SK-N-SH treated with all-trans-retinoic acid at 6 μM for 48 hours (cell line): ENCODE measurements around the gene RIC1.

Experiments
- ATAC-seq: fragments of 200-7000 bp; cut with Tn5 transposase; 3 replicates; pipeline ENCODE4 v1.9.1; 2020; ENCODE audit warnings: mild to moderate bottlenecking, moderate library complexity
- ARNTL ChIP-seq: fragments of 450-650 bp; formaldehyde crosslinking; IDR thresholded peaks from 2 replicates; pipeline ENCODE4 v1.5.0; 2020; ENCODE audit warnings: low read depth, mild to moderate bottlenecking, moderate library complexity, borderline replicate concordance
- BACH2 ChIP-seq: fragments of 250-450 bp; sonication (Bioruptor Pico); IDR thresholded peaks from 2 replicates; pipeline ENCODE4 v1.9.0; 2021; ENCODE audit warnings: mild to moderate bottlenecking, borderline replicate concordance
- CREB5 ChIP-seq: fragments of 250-450 bp; sonication (Bioruptor Pico); IDR thresholded peaks from 2 replicates; pipeline ENCODE4 v1.5.1; 2020; ENCODE audit warnings: low read depth, mild to moderate bottlenecking, moderate library complexity
- CSDC2 ChIP-seq: fragments of 250-450 bp; sonication (Bioruptor Pico); IDR thresholded peaks from 2 replicates; pipeline ENCODE4 v1.5.0; 2020; ENCODE audit warnings: mild to moderate bottlenecking, moderate library complexity
- GLIS3 ChIP-seq: fragments of 250-450 bp; sonication (Bioruptor Pico); IDR thresholded peaks from 2 replicates; pipeline ENCODE4 v1.5.0; 2020; ENCODE audit warnings: mild to moderate bottlenecking, moderate library complexity
- ISL1 ChIP-seq: fragments of 250-450 bp; sonication (Bioruptor Pico); IDR thresholded peaks from 2 replicates; pipeline ENCODE4 v2.1.2; 2022; ENCODE audit warnings: mild to moderate bottlenecking, moderate library complexity
- OSR1 ChIP-seq: fragments of 250-450 bp; sonication (Bioruptor Pico); IDR thresholded peaks from 2 replicates; pipeline ENCODE4 v1.8.0; 2022; ENCODE audit warnings: moderate library complexity, mild to moderate bottlenecking, inconsistent platforms
- POU6F1 ChIP-seq: fragments of 250-450 bp; sonication (Bioruptor Pico); IDR thresholded peaks from 2 replicates; pipeline ENCODE4 v1.8.0; 2021; ENCODE audit warnings: low read depth, mild to moderate bottlenecking, moderate library complexity, borderline replicate concordance
- PPARA ChIP-seq: fragments of 250-450 bp; sonication (Bioruptor Pico); IDR thresholded peaks from 2 replicates; pipeline ENCODE4 v1.5.0; 2020; ENCODE audit warnings: mild to moderate bottlenecking, borderline replicate concordance
- RARB ChIP-seq: fragments of 250-450 bp; sonication (Bioruptor Pico); IDR thresholded peaks from 2 replicates; pipeline ENCODE4 v1.8.0; 2021; ENCODE audit warnings: mild to moderate bottlenecking, moderate library complexity
- SNAI2 ChIP-seq: fragments of 250-450 bp; sonication (Bioruptor Pico); IDR thresholded peaks from 2 replicates; pipeline ENCODE4 v1.5.0; 2020; ENCODE audit warnings: mild to moderate bottlenecking, moderate library complexity
- TCF4 ChIP-seq: fragments of 250-450 bp; sonication (Bioruptor Pico); IDR thresholded peaks from 2 replicates; pipeline ENCODE4 v1.8.0; 2021; ENCODE audit warnings: mild to moderate bottlenecking, moderate library complexity, borderline replicate concordance
- TOX ChIP-seq: fragments of 250-450 bp; sonication (Bioruptor Pico); IDR thresholded peaks from 2 replicates; pipeline ENCODE4 v1.8.0; 2021; ENCODE audit warnings: mild to moderate bottlenecking, moderate library complexity, borderline replicate concordance
- ZC3H10 ChIP-seq: fragments of 250-450 bp; sonication (Bioruptor Pico); IDR thresholded peaks from 2 replicates; pipeline ENCODE4 v1.5.1; 2021; ENCODE audit warnings: mild to moderate bottlenecking, moderate library complexity
- ZFP3 ChIP-seq: fragments of 250-450 bp; sonication (Bioruptor Pico); IDR thresholded peaks from 2 replicates; pipeline ENCODE4 v1.5.0; 2020; ENCODE audit warnings: mild to moderate bottlenecking, moderate library complexity
- ZFP30 ChIP-seq: fragments of 450-650 bp; formaldehyde crosslinking; IDR thresholded peaks from 2 replicates; pipeline ENCODE4 v1.5.0; 2022; ENCODE audit warnings: mild to moderate bottlenecking, moderate library complexity
- ZNF565 ChIP-seq: fragments of 450-650 bp; formaldehyde crosslinking; conservative IDR thresholded peaks from 2 replicates; pipeline ENCODE4 v1.5.0; 2020; ENCODE audit warnings: low read depth, mild to moderate bottlenecking, moderate library complexity
- ZNF70 ChIP-seq: fragments of 450-650 bp; formaldehyde crosslinking; IDR thresholded peaks from 2 replicates; pipeline ENCODE4 v1.5.0; 2020; ENCODE audit warnings: mild to moderate bottlenecking, moderate library complexity
- TF ChIP-seq, protein P1 (sequence below): fragments of 250-450 bp; sonication (Bioruptor Pico); IDR thresholded peaks from 2 replicates; pipeline ENCODE4 v1.5.0; 2020; ENCODE audit warnings: mild to moderate bottlenecking, moderate library complexity
- TF ChIP-seq, protein P2 (sequence below): fragments of 250-450 bp; sonication (Bioruptor Pico); IDR thresholded peaks from 2 replicates; pipeline ENCODE4 v1.5.1; 2021; ENCODE audit warnings: mild to moderate bottlenecking, moderate library complexity

The RIC1 gene

DNA sequence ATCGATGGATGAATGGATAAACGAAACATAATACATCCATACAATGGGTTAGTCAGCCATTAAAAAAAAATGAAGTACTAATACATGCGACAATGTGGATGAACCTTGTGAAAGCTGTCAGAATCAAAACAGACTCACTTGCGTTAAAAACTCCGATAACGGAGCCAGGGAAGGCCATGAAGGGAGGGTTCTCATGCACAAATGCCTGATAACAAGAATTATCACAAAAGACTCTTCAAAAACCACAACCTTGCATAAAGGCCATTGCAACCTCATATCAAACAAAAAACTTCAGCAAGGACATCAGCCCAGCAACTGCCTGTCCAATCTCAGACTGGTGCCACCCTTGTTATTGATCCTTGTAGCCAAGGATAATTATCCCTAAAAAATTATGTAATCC lies 190.3 kb downstream of the RIC1 start (continued):
- TF ChIP-seq POU6F1 (no peak), ISL1 (no peak), CREB5 (CRISPR knock-in tag) (no peak), ZNF70 (CRISPR knock-in tag) (no peak)

- ATAC-seq, result no peak
Observed at GRCh38 chr9:5820425-5820824, 191.5 kb downstream of the RIC1 start.

GRCh38 chr9:5825223-5825622 lies 196.3 kb downstream of the RIC1 start:
- no peak for TF ChIP-seq ZFP3
- TF ChIP-seq RARB, result no peak
- TF ChIP-seq ZNF565 (CRISPR knock-in tag), result no peak
- TF ChIP-seq ARNTL (CRISPR knock-in tag), result no peak
- no peak for TF ChIP-seq POU6F1
- TF ChIP-seq, protein P1, sequence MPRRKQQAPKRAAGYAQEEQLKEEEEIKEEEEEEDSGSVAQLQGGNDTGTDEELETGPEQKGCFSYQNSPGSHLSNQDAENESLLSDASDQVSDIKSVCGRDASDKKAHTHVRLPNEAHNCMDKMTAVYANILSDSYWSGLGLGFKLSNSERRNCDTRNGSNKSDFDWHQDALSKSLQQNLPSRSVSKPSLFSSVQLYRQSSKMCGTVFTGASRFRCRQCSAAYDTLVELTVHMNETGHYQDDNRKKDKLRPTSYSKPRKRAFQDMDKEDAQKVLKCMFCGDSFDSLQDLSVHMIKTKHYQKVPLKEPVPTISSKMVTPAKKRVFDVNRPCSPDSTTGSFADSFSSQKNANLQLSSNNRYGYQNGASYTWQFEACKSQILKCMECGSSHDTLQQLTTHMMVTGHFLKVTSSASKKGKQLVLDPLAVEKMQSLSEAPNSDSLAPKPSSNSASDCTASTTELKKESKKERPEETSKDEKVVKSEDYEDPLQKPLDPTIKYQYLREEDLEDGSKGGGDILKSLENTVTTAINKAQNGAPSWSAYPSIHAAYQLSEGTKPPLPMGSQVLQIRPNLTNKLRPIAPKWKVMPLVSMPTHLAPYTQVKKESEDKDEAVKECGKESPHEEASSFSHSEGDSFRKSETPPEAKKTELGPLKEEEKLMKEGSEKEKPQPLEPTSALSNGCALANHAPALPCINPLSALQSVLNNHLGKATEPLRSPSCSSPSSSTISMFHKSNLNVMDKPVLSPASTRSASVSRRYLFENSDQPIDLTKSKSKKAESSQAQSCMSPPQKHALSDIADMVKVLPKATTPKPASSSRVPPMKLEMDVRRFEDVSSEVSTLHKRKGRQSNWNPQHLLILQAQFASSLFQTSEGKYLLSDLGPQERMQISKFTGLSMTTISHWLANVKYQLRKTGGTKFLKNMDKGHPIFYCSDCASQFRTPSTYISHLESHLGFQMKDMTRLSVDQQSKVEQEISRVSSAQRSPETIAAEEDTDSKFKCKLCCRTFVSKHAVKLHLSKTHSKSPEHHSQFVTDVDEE (CRISPR knock-in tag), result no peak
- TF ChIP-seq ISL1, result no peak
- TF ChIP-seq TCF4 (CRISPR knock-in tag), result no peak
- ATAC-seq, result no peak

More at GRCh38 chr9:5820425-5820824, 191.5 kb downstream of the RIC1 start:
- TF ChIP-seq, protein P1 (CRISPR knock-in tag), result no peak
- TF ChIP-seq SNAI2 (CRISPR knock-in tag), result no peak
- TF ChIP-seq ZFP30 (CRISPR knock-in tag), result no peak
- TF ChIP-seq ZFP3, result no peak
- no peak for TF ChIP-seq TOX
- no peak for TF ChIP-seq TCF4 (CRISPR knock-in tag)
- no peak for TF ChIP-seq BACH2 (CRISPR knock-in tag)
- TF ChIP-seq, protein P2, sequence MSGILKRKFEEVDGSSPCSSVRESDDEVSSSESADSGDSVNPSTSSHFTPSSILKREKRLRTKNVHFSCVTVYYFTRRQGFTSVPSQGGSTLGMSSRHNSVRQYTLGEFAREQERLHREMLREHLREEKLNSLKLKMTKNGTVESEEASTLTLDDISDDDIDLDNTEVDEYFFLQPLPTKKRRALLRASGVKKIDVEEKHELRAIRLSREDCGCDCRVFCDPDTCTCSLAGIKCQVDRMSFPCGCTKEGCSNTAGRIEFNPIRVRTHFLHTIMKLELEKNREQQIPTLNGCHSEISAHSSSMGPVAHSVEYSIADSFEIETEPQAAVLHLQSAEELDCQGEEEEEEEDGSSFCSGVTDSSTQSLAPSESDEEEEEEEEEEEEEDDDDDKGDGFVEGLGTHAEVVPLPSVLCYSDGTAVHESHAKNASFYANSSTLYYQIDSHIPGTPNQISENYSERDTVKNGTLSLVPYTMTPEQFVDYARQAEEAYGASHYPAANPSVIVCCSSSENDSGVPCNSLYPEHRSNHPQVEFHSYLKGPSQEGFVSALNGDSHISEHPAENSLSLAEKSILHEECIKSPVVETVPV (CRISPR knock-in tag), result no peak
- no peak for TF ChIP-seq ZC3H10 (CRISPR knock-in tag)
- no peak for TF ChIP-seq GLIS3 (CRISPR knock-in tag)
- no peak for TF ChIP-seq ISL1
- TF ChIP-seq OSR1, result no peak
- TF ChIP-seq POU6F1, result no peak
- no peak for TF ChIP-seq PPARA (CRISPR knock-in tag)
- TF ChIP-seq CSDC2 (CRISPR knock-in tag), result no peak
- no peak for TF ChIP-seq ZNF565 (CRISPR knock-in tag)
- no peak for TF ChIP-seq CREB5 (CRISPR knock-in tag)
- TF ChIP-seq RARB, result no peak
